Measurements from ENCODE around the gene FOXJ3.

GRCh38 chr1:42311138-42311537 lies 23.9 kb downstream of the FOXJ3 start:
- TF ChIP-seq CTCF (IDR thresholded peaks at IDR 0.05) (no peak), POLR2A (IDR thresholded peaks at IDR 0.05) (no peak), EP300 (IDR thresholded peaks at IDR 0.05) (no peak)
